Liver (tissue), 9 donors: ENCODE measurements around the gene MAGEA4. TPM values are rescaled to one million over a fixed set of nuclear protein-coding genes. Genes with fewer than 3 reads are reported as not detected.

Experiments used
- DNase-seq: peaks from one replicate; pipeline ENCODE4 v3.0.0-alpha.2; 2017; ENCODE audit warnings: low spot score
- H3K27ac ChIP-seq, 2 donors: one replicate each; pipeline ENCODE4 v1.7.0; 2013; ENCODE audit warnings: inconsistent platforms in 2 of 2, low read length in 2 of 2, control low read depth in 1 of 2, low read depth in 1 of 2, mild to moderate bottlenecking in 1 of 2
- H3K27me3 ChIP-seq, 4 donors: one replicate each; pipeline versions ENCODE4 v1.6.1 to v1.7.0; 2013; ENCODE audit warnings: low read length in 3 of 4, inconsistent platforms in 1 of 4, mild to moderate bottlenecking in 1 of 4, moderate library complexity in 1 of 4; ENCODE audit not compliant: control insufficient read depth in 4 of 4, insufficient read depth in 4 of 4
- H3K36me3 ChIP-seq, 4 donors: one replicate each; pipeline versions ENCODE4 v1.6.1 to v1.7.0; 2013; ENCODE audit warnings: low read length in 3 of 4, mild to moderate bottlenecking in 3 of 4, low read depth in 1 of 4, moderate library complexity in 1 of 4; ENCODE audit not compliant: control insufficient read depth in 4 of 4, insufficient read depth in 3 of 4
- H3K4me1 ChIP-seq, 4 donors: one replicate each; pipeline versions ENCODE4 v1.6.1 to v1.7.0; 2013; ENCODE audit warnings: low read length in 3 of 4, mild to moderate bottlenecking in 3 of 4, moderate library complexity in 1 of 4; ENCODE audit not compliant: control insufficient read depth in 4 of 4, insufficient read depth in 4 of 4
- H3K4me3 ChIP-seq, 3 donors: one replicate each; pipeline versions ENCODE4 v1.6.1 to v1.7.0; 2013; ENCODE audit warnings: low read length in 3 of 3, control low read depth in 1 of 3, low read depth in 1 of 3, mild to moderate bottlenecking in 1 of 3
- H3K9ac ChIP-seq, 2 donors: one replicate each; pipeline ENCODE4 v1.7.0; 2013; ENCODE audit warnings: low read length in 2 of 2, mild to moderate bottlenecking in 2 of 2, moderate library complexity in 2 of 2, control low read depth in 1 of 2, low read depth in 1 of 2
- H3K9me3 ChIP-seq, 4 donors: one replicate each; pipeline versions ENCODE4 v1.6.1 to v1.7.0; 2013; ENCODE audit warnings: low read length in 3 of 4; ENCODE audit not compliant: control insufficient read depth in 4 of 4
- EGR1 ChIP-seq, 2 donors: IDR thresholded peaks; 2 replicates each; pipeline ENCODE4 v1.6.1; 2016 to 2018; ENCODE audit warnings: antibody characterized with exemption in 2 of 2, low read depth in 2 of 2
- FOXA1 ChIP-seq: IDR thresholded peaks from 2 replicates; pipeline ENCODE4 v1.6.1; 2016; ENCODE audit warnings: antibody characterized with exemption
- FOXA2 ChIP-seq: IDR thresholded peaks from 2 replicates; pipeline ENCODE4 v1.6.1; 2016; ENCODE audit warnings: antibody characterized with exemption
- GABPA ChIP-seq, 2 donors: IDR thresholded peaks in 1 of 2; conservative IDR thresholded peaks in 1 of 2; 2 replicates each; pipeline ENCODE4 v1.6.1; 2016; ENCODE audit warnings: antibody characterized with exemption in 2 of 2, mild to moderate bottlenecking in 1 of 2, moderate library complexity in 1 of 2
- HNF4A ChIP-seq, 2 donors: conservative IDR thresholded peaks; 2 replicates each; pipeline ENCODE4 v1.6.1; 2016; ENCODE audit warnings: antibody characterized with exemption in 2 of 2, mild to moderate bottlenecking in 2 of 2
- HNF4G ChIP-seq: IDR thresholded peaks from 2 replicates; pipeline ENCODE4 v1.6.1; 2016; ENCODE audit warnings: antibody characterized with exemption
- JUND ChIP-seq, 2 donors: IDR thresholded peaks; 2 replicates each; pipeline ENCODE4 v1.6.1; 2016; ENCODE audit warnings: antibody characterized with exemption in 2 of 2
- NR2F2 ChIP-seq: IDR thresholded peaks from 2 replicates; pipeline ENCODE4 v1.6.1; 2016; ENCODE audit warnings: antibody characterized with exemption
- RAD21 ChIP-seq, 2 donors: IDR thresholded peaks; 2 replicates each; pipeline ENCODE4 v1.6.1; 2016; ENCODE audit warnings: antibody characterized with exemption in 2 of 2, mild to moderate bottlenecking in 2 of 2
- RXRA ChIP-seq, 2 donors: IDR thresholded peaks; 2 replicates each; pipeline ENCODE4 v1.6.1; 2017 to 2018; ENCODE audit warnings: antibody characterized with exemption in 2 of 2, mild to moderate bottlenecking in 1 of 2
- SP1 ChIP-seq: IDR thresholded peaks from 2 replicates; pipeline ENCODE4 v1.6.1; 2018; ENCODE audit warnings: antibody characterized with exemption, mild to moderate bottlenecking
- TAF1 ChIP-seq: conservative IDR thresholded peaks from 2 replicates; pipeline ENCODE4 v1.6.1; 2016; ENCODE audit warnings: antibody characterized with exemption, mild to moderate bottlenecking
- YY1 ChIP-seq: IDR thresholded peaks from 2 replicates; pipeline ENCODE4 v1.6.1; 2016; ENCODE audit warnings: antibody characterized with exemption, mild to moderate bottlenecking
- WGBS: extraction: QIAGEN DNeasy Blood & Tissue Kit; methylation state at CpG from one replicate; pipeline ENCODE4 v1.1.7; 2013; 5-methylcytosine and 5-hydroxymethylcytosine counted together
- polyA plus RNA-seq, 2 donors: library from polyadenylated mRNA; stranded (reverse) in 1 of 2; unstranded in 1 of 2; fragments of 200-250 nt in 1 of 2; fragments of >200 nt in 1 of 2; fragmentation: Nextera tagmentation in 1 of 2; extraction: Ambion mirVana in 1 of 2; gene quantifications; one replicate each; pipeline versions ENCODE4 v1.2.1 to v1.2.3, GENCODE V29; 2013 to 2015
- total RNA-seq, 2 donors: library from RNA; depleted of rRNA; stranded (reverse); fragments of >200 nt; gene quantifications; one replicate each; pipeline ENCODE4 v1.2.3, GENCODE V29; 2014
- TF ChIP-seq, protein P1 (sequence below): fragments of 150-350 bp; IDR thresholded peaks from 2 replicates; pipeline ENCODE4 v1.5.1; 2017; ENCODE audit warnings: improper control_type of control experiment, low read depth, low read length; ENCODE audit not compliant: missing input control
- TF ChIP-seq, protein P2 (sequence below): IDR thresholded peaks from 2 replicates; pipeline ENCODE4 v1.6.1; 2016; ENCODE audit warnings: antibody characterized with exemption
- TF ChIP-seq, protein P3 (sequence below): IDR thresholded peaks from 2 replicates; pipeline ENCODE4 v1.6.1; 2016; ENCODE audit warnings: antibody characterized with exemption
- TF ChIP-seq, protein P4 (sequence below): IDR thresholded peaks from 2 replicates; pipeline ENCODE4 v1.6.1; 2016; ENCODE audit warnings: antibody characterized with exemption
- TF ChIP-seq, protein P5 (sequence below): IDR thresholded peaks from 2 replicates; pipeline ENCODE4 v1.6.1; 2016; ENCODE audit warnings: antibody characterized with exemption, mild to moderate bottlenecking
- donor health status: healthy.
- donor health status: healthy.
- donor health status: healthy.
- donor health status: healthy.
- donor health status: healthy.

Gene MAGEA4
- total and polyA plus RNA-seq, 4 donors: not detected

DNA sequence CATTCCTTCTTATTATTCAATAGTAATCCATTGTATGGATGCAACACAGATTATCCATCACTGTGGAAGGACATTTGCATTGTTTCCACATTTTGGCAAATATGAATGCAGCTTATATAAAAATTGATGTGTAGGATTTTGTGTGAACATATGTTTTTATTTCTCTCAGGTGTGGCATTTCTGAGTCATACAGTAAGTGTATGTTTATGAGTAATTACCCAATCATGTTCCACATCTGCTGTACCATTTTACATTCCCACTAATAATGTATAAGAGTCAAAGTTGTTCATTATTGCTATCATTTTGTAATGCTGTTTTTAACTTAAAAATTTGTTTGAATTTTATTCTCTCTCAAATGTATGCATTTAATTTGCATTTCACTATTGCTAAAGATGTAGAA lies 25.5 kb downstream of the MAGEA4 start:
- H3K4me1 ChIP-seq: no peaks in the 10 kb centered on the region
- H3K9me3 ChIP-seq: no peaks in the 10 kb centered on the region
- H3K4me3 ChIP-seq: no peak overlapping the region
- DNase-seq: no peak
- TF ChIP-seq HNF4A (conservative IDR thresholded peaks at IDR 0.05): no peak
- TF ChIP-seq NR2F2: no peak
- TF ChIP-seq, protein P1, sequence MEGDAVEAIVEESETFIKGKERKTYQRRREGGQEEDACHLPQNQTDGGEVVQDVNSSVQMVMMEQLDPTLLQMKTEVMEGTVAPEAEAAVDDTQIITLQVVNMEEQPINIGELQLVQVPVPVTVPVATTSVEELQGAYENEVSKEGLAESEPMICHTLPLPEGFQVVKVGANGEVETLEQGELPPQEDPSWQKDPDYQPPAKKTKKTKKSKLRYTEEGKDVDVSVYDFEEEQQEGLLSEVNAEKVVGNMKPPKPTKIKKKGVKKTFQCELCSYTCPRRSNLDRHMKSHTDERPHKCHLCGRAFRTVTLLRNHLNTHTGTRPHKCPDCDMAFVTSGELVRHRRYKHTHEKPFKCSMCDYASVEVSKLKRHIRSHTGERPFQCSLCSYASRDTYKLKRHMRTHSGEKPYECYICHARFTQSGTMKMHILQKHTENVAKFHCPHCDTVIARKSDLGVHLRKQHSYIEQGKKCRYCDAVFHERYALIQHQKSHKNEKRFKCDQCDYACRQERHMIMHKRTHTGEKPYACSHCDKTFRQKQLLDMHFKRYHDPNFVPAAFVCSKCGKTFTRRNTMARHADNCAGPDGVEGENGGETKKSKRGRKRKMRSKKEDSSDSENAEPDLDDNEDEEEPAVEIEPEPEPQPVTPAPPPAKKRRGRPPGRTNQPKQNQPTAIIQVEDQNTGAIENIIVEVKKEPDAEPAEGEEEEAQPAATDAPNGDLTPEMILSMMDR: no peak
- TF ChIP-seq, protein P2, sequence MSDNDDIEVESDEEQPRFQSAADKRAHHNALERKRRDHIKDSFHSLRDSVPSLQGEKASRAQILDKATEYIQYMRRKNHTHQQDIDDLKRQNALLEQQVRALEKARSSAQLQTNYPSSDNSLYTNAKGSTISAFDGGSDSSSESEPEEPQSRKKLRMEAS: no peak
- no peak overlapping the region for H3K9ac ChIP-seq
- no peak overlapping the region for H3K27ac ChIP-seq
- H3K36me3 ChIP-seq: no peaks in the 10 kb centered on the region
- H3K27me3 ChIP-seq: no peaks in the 10 kb centered on the region

DNA sequence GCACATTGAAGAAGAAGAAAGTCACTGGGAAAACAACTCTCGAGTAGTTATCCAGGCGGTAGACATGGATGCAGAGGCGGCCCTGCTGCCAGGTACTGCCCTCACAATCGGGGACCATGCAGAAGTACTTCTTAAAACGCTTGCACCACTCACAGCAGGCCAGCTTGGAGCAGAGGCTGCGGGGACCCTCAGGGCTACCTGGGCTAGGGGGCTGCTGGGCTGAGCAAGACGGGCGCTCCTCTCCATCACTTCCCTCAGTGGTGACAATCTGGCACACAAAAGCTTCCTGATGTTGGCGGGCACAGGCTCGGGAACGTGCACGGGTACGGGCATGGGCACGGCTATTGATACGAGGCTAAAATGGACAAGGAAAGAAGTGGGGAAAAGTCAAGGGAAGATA lies 42.0 kb downstream of the MAGEA4 start:
- TF ChIP-seq, protein P2: no peak
- TF ChIP-seq YY1 (no peak), EGR1 (IDR thresholded peaks at IDR 0.05; ENCODE audit: low read depth in 2 of 2) (no peak), FOXA2 (no peak), FOXA1 (no peak), SP1 (no peak), JUND (IDR thresholded peaks at IDR 0.05) (no peak), HNF4A (conservative IDR thresholded peaks at IDR 0.05) (no peak), RAD21 (IDR thresholded peaks at IDR 0.05) (no peak), RXRA (IDR thresholded peaks at IDR 0.05) (no peak), HNF4G (no peak), GABPA (IDR thresholded peaks at IDR 0.05 in 1 of 2, conservative IDR thresholded peaks at IDR 0.05 in 1 of 2) (no peak), TAF1 (no peak)
- TF ChIP-seq, protein P1: no peak
- TF ChIP-seq, protein P3, sequence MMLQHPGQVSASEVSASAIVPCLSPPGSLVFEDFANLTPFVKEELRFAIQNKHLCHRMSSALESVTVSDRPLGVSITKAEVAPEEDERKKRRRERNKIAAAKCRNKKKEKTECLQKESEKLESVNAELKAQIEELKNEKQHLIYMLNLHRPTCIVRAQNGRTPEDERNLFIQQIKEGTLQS: no peak
- TF ChIP-seq, protein P4, sequence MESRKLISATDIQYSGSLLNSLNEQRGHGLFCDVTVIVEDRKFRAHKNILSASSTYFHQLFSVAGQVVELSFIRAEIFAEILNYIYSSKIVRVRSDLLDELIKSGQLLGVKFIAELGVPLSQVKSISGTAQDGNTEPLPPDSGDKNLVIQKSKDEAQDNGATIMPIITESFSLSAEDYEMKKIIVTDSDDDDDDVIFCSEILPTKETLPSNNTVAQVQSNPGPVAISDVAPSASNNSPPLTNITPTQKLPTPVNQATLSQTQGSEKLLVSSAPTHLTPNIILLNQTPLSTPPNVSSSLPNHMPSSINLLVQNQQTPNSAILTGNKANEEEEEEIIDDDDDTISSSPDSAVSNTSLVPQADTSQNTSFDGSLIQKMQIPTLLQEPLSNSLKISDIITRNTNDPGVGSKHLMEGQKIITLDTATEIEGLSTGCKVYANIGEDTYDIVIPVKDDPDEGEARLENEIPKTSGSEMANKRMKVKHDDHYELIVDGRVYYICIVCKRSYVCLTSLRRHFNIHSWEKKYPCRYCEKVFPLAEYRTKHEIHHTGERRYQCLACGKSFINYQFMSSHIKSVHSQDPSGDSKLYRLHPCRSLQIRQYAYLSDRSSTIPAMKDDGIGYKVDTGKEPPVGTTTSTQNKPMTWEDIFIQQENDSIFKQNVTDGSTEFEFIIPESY: no peak
- TF ChIP-seq, protein P5, sequence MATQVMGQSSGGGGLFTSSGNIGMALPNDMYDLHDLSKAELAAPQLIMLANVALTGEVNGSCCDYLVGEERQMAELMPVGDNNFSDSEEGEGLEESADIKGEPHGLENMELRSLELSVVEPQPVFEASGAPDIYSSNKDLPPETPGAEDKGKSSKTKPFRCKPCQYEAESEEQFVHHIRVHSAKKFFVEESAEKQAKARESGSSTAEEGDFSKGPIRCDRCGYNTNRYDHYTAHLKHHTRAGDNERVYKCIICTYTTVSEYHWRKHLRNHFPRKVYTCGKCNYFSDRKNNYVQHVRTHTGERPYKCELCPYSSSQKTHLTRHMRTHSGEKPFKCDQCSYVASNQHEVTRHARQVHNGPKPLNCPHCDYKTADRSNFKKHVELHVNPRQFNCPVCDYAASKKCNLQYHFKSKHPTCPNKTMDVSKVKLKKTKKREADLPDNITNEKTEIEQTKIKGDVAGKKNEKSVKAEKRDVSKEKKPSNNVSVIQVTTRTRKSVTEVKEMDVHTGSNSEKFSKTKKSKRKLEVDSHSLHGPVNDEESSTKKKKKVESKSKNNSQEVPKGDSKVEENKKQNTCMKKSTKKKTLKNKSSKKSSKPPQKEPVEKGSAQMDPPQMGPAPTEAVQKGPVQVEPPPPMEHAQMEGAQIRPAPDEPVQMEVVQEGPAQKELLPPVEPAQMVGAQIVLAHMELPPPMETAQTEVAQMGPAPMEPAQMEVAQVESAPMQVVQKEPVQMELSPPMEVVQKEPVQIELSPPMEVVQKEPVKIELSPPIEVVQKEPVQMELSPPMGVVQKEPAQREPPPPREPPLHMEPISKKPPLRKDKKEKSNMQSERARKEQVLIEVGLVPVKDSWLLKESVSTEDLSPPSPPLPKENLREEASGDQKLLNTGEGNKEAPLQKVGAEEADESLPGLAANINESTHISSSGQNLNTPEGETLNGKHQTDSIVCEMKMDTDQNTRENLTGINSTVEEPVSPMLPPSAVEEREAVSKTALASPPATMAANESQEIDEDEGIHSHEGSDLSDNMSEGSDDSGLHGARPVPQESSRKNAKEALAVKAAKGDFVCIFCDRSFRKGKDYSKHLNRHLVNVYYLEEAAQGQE: no peak
- WGBS: 93% methylated on average over 15 of the region's 15 CpGs

More for the DNA sequence above, 42.0 kb downstream of the MAGEA4 start:
- H3K27ac ChIP-seq: no peak overlapping the region
- DNase-seq: no peak
- H3K9ac ChIP-seq: no peak overlapping the region
- no peaks in the 10 kb centered on the region for H3K36me3 ChIP-seq
- no peak overlapping the region for H3K4me3 ChIP-seq
- peaks cover 0 to 2% (median 0%) of the 10 kb centered on the region in 4 donors for H3K9me3 ChIP-seq
- no peaks in the 10 kb centered on the region for H3K27me3 ChIP-seq
- no peaks in the 10 kb centered on the region for H3K4me1 ChIP-seq
